Transverse colon (tissue), 4 donors: Measurements from ENCODE around the gene ENTHD1.
A peak's percentile ranks its signal among the peaks of the same experiment; 100 is the strongest.

ENCODE experiments used
- EP300 ChIP-seq: sonication (generic); formaldehyde crosslinking; IDR thresholded peaks from one replicate; pipeline ENCODE4 v1.6.1; 2017; ENCODE audit warnings: antibody characterized with exemption, low read depth
- POLR2A ChIP-seq: fragments of 450-650 bp; IDR thresholded peaks from one replicate; pipeline ENCODE4 v1.6.1; 2016; ENCODE audit warnings: antibody characterized with exemption, mild to moderate bottlenecking, moderate library complexity
- POLR2AphosphoS5 ChIP-seq, 3 donors: sonication (generic); formaldehyde crosslinking; IDR thresholded peaks; one replicate each; pipeline ENCODE4 v1.6.1; 2016; ENCODE audit warnings: antibody characterized with exemption in 3 of 3
- TF ChIP-seq, protein P1 (sequence below), 5 experiments: fragments of 200-600 bp in 3 of 5; fragments of 450-650 bp in 2 of 5; sonication (generic) in 3 of 5; IDR thresholded peaks; 1 replicate in 2 of 5; 2 replicates in 3 of 5; pipeline ENCODE4 v1.5.1; 2016 to 2017; ENCODE audit warnings: antibody characterized with exemption in 5 of 5, inconsistent platforms in 3 of 5, mild to moderate bottlenecking in 2 of 5, moderate library complexity in 1 of 5

DNA sequence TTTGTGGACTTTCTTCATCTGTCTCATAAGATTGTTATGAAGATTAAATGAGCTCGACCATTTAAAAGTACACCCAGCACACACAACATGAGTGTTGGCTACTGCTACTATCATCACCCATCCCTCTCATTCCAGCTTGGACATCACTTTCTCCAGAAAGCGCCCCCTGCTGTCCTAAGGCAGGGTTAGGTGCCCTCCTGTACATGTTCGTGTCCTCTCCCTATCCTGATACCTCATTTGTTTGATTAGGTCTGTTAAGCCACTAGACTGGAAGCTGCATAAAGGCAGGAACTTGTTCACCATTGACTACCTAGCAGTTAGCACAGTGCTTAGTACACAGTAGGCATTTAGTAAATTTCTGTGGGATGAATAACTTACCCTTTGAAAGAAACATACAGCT, 85.5 kb downstream of the ENTHD1 start:
- no peak for TF ChIP-seq EP300
- TF ChIP-seq, protein P1, sequence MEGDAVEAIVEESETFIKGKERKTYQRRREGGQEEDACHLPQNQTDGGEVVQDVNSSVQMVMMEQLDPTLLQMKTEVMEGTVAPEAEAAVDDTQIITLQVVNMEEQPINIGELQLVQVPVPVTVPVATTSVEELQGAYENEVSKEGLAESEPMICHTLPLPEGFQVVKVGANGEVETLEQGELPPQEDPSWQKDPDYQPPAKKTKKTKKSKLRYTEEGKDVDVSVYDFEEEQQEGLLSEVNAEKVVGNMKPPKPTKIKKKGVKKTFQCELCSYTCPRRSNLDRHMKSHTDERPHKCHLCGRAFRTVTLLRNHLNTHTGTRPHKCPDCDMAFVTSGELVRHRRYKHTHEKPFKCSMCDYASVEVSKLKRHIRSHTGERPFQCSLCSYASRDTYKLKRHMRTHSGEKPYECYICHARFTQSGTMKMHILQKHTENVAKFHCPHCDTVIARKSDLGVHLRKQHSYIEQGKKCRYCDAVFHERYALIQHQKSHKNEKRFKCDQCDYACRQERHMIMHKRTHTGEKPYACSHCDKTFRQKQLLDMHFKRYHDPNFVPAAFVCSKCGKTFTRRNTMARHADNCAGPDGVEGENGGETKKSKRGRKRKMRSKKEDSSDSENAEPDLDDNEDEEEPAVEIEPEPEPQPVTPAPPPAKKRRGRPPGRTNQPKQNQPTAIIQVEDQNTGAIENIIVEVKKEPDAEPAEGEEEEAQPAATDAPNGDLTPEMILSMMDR (IDR thresholded peaks at IDR 0.05) = peak in 3 of 5 experiments; percentile 15 to 37 (median 26)
- TF ChIP-seq POLR2AphosphoS5 (IDR thresholded peaks at IDR 0.05) = no peak
- TF ChIP-seq POLR2A = no peak
